ENCODE data around the gene ABI3BP.
"Not testable (repeated sequence)": the region's sequence is repeated elsewhere in the genome, so short reads cannot be mapped to it uniquely, and the experiment has no call there.

Gene ABI3BP

GRCh38 chr3:100982710-100983109 is 10.5 kb downstream of the ABI3BP start:
- no peak for DNase-seq

DNA sequence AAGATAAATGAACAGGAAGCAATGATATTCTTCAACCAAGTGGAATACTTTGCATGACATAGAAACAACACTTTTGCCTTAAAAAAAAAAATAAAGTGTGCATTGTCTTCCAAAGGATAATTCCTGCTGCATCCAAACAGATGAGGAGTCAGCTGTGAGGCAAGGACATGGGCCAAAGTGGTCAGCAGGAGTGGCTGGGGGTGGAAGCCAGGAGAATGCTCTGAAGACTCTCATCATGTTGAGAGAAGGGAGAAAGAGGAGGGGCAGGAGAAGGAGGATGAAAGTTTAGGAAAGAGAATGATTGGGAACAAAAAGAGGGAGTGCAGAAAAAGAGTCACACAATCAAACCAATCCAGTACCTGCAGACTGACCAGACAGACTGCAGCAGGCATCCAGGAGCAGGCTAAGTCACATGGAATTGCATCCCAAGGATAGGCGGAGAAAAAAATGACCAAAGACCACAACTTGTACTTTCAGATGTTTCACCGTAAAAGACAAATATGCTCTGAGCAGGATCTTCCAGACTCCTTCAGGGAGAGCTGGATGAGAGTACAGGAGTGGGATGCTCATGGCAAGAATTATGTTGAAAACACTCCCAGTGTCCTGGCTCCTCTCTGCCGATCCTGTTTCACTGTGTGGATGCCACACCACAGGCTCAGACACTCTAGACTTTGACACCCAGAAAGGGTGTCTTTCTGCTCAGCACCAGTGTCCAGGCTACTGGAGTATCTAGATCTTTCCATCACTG is 11.9 kb downstream of the ABI3BP start:
- no peak for DNase-seq

DNA sequence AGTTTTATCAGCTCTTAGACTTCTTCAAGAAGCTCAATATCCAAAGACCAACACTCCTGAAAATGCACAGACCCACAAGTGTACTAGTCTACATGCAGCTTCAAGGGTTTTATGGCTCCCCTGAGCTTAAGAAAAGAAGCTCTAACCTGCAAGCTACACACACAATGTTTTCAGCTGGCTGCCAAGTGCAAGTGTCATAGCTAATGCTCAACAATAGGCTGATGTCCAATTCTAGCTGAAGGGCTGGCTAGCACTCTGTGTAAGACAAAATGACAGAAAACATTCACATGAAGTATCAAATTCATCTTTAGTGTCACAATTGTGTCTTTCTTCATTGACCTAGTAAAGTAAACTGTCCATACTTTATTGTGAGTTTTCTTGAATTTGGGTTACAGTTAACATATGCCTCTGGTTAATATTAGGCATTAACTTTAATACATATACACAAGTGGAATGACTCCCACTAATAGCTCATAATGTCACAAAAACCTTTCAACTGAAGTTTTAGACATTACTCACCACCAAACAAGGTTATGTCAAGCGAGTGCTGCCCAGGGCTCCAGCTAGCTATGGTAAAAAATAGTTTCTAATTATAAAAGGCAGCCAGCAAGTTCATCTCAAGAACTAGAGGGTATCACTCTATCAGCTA is 15.1 kb downstream of the ABI3BP start:
- no peak for DNase-seq

DNA sequence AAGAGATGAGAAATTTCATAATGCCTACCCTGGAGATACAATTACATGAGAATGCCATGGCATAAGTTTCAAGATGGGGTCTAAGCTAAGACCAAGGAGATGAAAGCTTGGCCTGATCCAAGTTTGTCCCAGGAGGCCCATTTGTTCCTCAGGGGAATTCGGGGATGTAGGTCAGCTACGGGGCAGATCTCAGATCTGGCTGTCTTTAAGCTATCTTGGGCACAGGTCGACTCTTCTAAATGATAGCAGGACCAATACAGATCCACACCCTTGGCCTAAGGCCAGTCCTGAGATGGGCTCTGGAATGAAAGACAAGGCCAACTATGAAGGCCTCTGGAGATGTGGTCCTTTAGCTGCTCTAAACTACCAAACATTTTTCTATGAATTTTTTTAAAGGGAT is 16.6 kb downstream of the ABI3BP start:
- no peak for DNase-seq

DNA sequence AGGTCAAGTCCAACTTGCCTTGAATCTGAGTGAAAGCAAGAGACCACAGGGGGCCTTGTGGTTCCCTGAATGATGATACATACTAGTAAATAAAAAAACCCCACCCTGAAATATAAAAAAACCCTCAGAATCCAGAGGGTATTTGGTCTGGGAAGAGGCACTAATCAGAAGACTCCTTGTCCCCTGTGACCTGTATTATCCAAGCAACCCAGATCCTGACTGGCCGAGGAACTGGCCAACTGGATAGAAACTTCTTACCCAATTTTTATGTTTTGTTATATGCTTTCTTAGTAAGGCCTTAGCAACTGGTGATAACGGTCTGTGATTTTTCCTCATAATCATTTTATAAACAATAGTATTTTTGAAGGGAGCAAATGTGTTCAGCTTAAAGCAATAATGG is 17.5 kb downstream of the ABI3BP start:
- DNase-seq, result no peak

DNA sequence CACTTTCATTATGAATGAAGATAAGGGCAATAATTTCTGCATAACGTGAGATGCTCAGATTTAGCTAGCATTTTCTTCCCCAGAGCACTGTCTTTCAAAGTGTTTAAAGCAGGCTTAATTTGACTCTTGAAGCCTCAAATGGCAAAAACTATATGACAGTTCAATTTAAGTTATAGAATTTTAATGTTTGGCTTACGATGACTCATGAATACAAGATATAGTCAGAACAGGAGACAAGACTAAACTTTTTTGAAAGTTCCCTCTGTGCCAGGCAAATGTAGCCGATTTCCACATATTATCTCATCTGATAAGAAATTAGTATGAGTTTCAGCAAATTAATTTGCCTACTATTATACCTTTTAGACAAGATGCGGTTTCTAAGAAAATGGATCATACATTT is 19.6 kb downstream of the ABI3BP start:
- no peak for DNase-seq

DNA sequence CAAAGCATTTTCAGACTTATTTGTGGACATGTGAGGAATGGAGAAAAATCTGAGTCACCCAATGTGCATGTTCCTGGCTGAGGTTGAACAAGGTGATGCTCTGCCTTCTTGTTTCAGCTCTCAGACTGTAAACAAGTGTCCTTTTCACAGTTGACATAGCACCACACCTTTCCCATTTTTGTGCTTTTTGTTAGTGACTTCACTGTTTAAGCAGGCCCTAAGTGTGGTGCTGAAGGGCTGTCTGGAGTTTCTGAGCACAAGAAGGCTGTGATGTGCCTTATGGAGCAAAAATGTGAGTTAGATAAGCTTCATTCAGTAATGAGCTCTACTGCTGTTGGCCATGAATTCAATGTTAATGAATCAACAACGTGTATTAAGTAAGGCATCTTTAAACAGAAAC is 20.4 kb downstream of the ABI3BP start:
- DNase-seq, result no peak

GRCh38 chr3:100972301-100972844 is 20.8 kb downstream of the ABI3BP start:
- DNase-seq, result no peak

DNA sequence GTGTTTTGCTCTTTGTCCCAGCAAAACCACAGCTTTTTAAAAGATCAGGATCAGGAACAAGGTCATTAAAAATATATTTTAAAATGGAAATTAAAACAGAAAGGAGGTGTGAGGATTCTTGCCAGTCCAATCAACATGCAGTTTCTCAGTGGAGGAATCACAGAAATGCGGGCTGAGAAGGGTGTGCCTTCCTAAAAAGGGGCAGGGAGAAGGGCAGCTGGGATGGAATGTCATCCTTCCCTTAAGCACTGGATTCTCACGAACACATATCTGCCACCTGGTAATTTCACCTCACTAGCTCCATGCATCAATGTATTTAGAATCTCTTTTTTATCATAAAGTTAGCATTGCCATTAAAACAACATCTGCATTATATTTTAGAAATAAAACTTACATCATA is 21.4 kb downstream of the ABI3BP start:
- no peak for DNase-seq

DNA sequence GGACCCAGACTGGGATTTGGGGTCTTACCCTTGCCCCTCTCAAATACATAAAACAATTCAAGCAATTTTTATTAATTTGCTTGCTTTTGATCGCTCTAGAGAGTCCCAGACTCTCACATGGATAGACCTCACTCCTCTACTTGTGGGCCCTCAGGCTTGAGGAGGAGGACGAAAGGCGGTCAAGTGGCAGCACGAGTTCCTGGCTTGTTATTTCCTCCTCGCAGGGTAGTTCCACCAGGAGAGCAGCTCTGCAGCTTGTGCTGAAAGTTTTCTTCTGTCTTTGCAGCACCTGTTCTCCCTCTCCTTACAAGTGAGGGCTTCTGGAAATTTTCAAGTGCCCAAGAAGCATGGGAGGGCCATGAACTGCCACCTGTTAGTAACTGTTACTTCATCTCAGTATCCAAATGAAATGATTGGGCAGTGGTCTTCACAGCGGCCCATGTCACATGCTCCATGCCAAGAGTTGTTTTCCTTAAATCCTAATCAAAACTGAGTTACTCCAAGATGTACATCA is 22.7 kb downstream of the ABI3BP start:
- DNase-seq, result no peak

- no peak for DNase-seq
These were observed 24.0 kb downstream of the ABI3BP start for GRCh38 chr3:100968932-100969906.

DNA sequence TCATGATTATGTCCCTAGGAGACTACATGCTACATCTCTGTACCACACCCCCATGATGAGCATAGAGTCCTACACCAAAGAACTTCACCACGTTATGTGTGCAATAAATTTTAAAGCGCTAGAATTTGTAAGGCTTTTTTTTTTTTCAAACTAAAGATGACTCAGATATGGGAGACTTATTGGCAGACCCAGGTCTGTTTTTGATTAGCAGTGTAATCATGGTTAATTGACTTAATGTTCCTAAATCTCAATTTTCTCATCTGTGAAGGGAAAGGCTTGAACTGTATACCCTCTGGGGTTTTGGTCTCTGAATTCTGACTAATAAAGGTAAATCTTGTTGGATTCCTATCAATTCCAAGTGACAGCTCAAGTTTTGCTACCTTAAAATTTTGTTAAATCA is 26.4 kb downstream of the ABI3BP start:
- DNase-seq, result no peak

GRCh38 chr3:100966049-100966491 is 27.2 kb downstream of the ABI3BP start:
- DNase-seq, result no peak

DNA sequence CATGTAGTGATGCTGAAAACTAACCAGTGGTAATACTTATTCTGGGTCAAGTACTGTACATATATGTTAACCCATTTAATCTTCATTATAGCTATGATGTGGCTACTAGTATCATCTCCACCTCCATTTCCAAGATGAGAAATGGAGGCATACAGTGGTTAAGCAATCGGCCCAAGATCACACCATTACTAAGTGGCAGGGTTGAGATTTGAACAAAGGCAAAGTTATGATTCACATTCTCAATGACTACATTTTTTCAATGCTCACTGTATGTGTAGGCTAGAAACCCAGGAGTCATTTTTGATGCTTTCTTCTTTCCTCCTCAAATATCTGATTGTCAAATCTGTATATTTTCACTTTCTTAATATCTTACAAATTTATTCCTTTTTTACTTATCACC is 30.2 kb downstream of the ABI3BP start:
- DNase-seq, result no peak

DNA sequence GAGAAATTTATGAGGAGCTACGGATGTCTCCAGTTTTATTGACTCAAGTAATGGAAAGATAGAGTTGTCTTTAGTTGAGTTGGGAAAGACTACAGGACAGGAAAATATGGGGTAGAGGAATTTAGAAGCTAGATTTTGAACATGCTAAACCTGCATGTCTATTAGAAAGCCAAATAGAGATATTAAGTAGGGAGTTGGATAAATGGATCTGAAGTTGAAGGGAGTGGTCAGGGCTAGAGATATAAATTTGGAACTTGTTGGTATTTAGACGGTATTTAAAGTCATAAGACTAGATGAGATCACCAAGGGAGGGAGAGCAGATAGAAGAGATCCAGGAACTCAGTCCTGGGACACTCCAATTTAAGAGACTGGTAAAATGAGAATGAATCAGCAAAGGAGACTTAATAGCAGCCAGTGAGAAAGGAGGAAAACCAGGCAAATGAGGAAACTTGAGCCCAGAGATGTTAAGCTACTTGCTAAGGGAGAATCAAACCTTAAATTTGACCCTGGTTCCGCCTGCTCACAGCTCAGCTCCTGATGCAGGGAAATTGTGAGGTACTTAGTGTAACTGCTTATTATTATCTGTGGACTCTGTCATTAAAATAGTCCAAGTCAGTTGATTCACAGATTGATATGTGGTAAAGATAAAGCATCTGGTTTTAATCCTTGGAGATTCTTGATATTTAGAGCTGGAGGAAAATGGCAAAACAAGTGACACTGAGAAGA is 35.8 kb downstream of the ABI3BP start:
- DNase-seq, result no peak

DNA sequence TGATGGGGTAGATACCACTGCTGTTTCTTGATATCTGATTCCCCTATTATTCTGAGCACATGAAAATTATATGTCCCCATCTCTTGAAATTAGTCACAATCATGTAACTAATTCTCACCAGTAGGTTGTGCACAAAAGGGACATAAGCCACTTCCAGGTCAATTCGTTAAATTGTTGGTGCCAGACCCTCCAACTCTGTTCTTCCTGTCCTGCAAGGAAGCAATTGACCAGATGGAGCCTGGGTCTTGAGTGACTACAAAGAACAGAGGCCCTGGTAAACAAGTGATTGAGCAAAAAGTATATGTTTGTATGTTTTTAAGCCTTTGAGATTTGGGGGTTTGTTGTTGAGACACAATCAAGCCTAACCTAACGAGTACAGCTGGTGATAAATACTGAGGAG is 36.9 kb downstream of the ABI3BP start:
- DNase-seq, result no peak

DNA sequence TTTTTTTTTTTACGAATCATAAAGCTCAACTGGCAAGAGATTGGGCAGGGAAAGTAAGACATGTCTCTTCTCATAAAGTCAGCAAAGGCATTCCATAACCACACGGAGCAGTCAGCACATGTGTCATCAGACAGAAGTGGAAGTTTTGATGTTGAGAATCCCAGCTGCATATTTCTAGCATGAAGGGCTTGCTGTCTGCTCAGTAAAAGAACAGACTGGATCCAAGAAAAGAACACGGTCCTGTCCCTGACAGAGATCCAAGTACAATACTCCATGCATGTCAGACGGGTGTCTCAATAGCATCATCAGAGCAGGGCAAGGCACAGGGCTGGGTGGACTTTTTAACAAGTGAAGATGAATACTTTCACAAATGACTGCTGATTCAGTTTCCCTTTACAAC is 38.2 kb downstream of the ABI3BP start:
- DNase-seq, result no peak

GRCh38 chr3:100954199-100954935 is 38.9 kb downstream of the ABI3BP start:
- no peak for DNase-seq

DNA sequence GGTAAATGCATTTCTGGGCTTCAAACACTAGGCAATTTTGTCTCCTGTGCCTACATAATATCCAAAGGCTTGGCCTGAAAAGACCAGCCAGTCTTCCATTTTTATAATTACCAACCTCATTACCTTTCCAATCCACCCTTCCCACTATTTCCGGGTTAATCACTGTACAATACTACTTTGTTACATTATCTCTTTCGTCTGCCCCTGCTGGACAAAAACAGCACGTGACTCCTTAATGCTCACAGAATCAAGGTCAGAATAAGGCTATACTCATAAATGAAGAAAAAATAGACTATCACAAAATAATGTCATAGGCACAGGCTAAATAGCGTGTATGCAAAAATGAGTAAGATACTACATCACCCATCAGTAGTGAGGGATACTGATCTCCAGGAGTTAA is 40.1 kb downstream of the ABI3BP start:
- DNase-seq, result no peak

- DNase-seq, result no peak
These were observed 46.1 kb downstream of the ABI3BP start for GRCh38 chr3:100947119-100947518.

DNA sequence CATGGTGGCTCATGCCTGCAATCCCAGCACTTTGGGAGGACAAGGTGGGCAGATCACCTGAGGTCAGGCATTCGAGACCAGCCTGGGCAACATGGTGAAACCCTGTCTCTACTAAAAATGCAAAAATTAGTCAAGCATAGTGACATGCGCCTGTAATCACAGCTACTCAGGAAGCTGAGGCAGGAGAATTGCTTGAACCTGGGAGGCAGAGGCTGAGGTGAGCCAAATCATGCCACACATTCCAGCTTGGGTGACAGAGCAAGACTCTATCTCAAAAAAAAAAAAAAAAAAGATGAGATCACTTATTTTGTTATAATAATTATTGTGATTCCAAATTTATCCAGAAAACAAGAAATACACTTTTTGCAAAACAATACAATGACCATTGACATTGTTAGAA is 47.1 kb downstream of the ABI3BP start:
- DNase-seq, result not testable (repeated sequence)

GRCh38 chr3:100941451-100941850 is 51.8 kb downstream of the ABI3BP start:
- no peak for DNase-seq
